Stimulated activated CD8-positive, alpha-beta memory T cell treated with anti-CD3 and anti-CD28 coated beads, Interleukin-15, amount 100 ng/mL, for 1 hour (primary cell): ENCODE results near the gene CARMIL1.
"Not testable (repeated sequence)": the region's sequence is repeated elsewhere in the genome, so short reads cannot be mapped to it uniquely, and the experiment has no call there.

Experiments
- DNase-seq: peaks from one replicate; pipeline ENCODE4 v3.0.0-alpha.2; 2020; ENCODE audit warnings: low read depth

CARMIL1 gene

GRCh38 chr6:25370178-25371036 lies 91.2 kb downstream of the CARMIL1 start:
- no peak for DNase-seq

DNA sequence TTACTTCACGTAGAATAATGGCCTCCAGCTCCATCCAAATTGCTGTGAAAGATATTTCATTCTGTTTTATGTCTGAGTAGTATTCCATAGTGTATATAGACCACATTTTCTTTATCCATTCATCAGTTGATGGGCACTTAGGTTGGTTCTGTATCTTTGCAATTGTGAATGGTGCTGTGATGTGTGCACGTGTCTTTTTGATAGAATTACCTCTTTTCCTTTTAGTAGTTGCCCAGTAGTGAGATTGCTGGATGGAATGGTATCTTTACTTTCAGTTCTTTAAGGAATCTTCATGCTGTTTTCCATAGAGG lies 91.8 kb downstream of the CARMIL1 start:
- no peak for DNase-seq

DNA sequence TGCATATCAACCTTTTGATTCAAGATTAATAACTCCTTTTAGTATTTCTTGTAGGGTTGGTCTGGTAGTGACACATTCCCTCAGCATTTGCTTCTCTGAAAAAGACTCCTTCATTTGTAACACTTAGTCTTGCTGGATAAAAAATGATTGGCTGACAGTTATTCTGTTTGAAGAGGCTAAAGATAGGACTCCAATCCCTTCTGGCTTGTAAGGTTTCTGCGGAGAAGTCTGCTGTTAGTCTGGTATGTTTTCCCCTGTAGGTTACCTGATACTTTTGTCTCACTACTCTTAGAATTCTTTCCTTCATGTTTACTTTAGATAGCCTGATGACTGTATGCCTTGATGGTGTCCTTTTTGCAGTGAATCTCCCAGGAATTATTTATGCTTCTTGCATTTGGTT lies 96.0 kb downstream of the CARMIL1 start:
- DNase-seq, result no peak

- DNase-seq, result no peak
Observed at GRCh38 chr6:25377664-25378063, 98.5 kb downstream of the CARMIL1 start.

DNA sequence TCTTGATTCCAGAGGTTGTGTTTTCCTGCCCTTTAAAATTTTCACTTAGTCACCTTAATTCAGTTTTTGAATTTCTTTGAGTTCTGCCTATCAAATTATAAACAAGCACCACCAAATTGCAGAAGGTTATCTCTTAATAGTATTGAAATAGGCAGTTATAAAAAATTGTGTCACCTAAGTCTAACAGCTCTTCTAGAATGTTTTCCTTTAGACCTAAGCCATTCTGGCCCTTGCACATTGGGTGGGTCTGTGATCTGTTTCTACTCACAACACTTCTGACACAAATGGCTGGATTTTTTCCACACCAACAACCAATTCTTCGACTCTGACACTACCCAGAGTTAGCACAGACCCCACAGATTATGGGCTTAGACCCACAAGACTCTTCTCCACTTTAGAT lies 101.9 kb downstream of the CARMIL1 start:
- no peak for DNase-seq

DNA sequence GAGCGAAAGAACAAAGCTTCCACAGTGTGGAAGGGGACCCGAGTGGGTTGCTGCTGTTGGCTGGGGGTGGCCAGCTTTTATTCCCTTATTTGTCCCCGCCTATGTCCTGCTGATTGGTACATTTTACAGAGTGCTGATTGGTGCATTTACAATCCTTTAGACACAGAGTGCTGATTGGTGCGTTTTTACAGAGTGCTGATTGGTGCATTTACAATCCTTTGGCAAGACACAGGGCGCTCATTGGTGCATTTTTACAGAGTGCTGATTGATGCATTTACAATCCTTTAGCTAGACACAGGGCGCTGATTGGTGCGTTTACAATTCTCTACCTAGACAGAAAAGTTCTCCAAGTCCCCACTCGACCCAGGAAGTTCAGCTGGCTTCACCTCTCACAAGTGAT lies 103.3 kb downstream of the CARMIL1 start:
- not testable (repeated sequence) for DNase-seq

GRCh38 chr6:25384234-25384633 lies 105.1 kb downstream of the CARMIL1 start:
- DNase-seq, result no peak

DNA sequence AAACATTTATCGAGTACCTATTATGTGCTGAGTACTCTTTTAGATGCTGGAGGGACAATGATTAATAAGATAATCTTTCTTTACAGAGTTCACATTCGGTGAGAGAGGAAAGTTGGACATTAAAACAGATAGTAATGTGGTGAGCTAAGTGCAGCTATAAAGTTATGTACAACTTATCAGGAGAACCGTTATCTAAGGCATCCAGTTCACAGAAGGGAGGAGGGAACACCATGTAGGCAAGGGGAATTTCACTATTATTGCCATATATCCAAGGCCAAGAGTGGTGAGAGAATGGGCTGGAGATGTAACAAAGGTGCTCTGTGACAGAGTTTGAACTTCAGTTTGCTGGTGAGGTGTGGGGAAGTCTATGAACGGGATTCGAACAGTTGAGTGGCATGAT lies 105.8 kb downstream of the CARMIL1 start:
- DNase-seq, result no peak

DNA sequence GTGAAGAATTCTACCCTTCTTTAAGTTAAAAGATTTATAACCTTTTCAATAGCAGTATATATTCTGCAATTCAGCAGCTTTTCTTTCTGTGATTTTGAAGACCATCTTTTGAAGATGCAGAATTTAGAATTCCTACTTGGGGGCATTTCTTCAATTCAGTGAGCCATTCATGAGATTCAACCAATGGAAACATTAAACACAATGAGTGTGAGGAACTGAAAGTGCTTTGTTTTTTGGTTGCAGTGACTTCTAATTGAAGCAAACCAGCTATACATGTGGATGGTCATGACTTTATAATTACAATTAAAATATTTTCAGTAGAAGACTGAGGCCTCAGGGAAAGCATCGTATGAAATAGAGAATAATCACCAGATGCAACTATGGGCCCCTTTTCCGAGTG lies 108.3 kb downstream of the CARMIL1 start:
- no peak for DNase-seq

GRCh38 chr6:25387911-25388310 lies 108.7 kb downstream of the CARMIL1 start:
- no peak for DNase-seq

DNA sequence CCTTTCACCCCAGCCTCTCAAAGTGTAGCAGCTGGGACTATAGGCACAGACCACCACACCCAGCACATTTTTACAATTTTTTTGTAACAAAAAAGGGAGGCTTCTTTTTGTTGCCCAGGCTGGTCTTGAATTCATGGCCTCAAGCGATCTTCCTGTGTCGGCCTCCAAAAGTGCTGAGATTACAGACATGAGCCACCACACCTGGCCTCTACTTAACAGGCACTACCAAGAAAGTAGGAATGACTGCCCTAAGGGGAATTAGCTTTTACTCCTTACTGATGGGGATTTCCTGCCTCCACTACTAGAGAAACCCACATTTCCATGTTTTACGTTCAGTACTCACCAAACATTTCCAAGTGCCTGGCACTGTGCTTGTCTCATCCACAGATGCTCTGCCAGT lies 109.6 kb downstream of the CARMIL1 start:
- no peak for DNase-seq

DNA sequence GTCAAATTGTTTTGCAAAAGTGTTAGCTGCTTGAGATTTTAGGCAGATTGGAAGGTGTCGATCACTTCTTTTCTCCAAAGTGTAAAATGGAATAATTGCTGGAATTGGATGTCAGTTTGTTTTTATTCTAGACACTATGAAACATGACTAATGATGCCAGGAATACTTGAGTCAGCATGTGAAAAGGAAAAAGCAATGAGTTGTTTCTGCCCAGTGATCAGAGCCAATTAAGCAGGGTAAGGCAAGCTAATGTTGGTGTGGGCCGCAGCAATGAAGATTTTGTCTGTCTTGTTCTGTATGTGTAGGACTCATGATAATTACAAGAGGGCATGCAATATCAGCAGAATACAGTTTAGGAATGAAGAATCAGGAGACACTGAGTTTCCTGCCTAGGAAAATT lies 110.3 kb downstream of the CARMIL1 start:
- DNase-seq, result no peak

DNA sequence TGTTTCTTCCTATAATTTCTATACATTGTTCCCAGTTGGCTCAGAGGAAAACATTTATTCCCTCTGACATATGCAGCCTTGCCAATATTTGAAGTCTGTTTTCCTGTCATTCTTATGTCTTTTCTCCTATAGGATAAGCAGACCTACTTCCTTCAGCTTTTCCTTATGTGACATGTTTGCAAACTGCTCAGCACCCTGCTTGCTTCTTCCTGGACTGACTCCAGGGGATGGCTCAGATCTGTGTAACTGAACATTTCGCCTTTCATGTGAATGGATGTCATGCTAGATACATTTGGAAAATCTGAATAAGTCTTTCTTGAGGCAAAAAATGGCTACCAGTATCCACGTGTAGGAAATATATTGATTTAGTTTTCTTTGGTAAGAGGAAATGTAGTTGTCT lies 113.2 kb downstream of the CARMIL1 start:
- DNase-seq, result no peak

DNA sequence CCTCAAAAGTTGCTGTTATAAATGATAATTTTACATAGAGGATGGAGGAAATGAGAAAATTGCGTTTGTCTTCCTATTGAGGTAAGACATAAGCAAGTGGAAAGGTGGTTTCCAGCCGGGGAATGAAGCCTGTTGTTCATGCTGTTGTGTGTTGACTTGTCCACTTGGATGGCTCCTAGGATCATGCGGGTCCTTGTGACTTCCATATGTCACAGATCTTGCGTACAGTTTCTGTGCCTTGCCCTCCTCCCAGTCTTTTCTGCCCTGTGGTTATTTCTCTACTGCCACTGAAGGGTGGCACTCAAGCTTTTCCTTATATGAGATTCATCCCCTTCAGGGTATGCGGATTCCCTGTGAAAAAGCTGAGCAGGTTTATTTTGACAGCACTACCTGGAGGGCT lies 116.6 kb downstream of the CARMIL1 start:
- no peak for DNase-seq

DNA sequence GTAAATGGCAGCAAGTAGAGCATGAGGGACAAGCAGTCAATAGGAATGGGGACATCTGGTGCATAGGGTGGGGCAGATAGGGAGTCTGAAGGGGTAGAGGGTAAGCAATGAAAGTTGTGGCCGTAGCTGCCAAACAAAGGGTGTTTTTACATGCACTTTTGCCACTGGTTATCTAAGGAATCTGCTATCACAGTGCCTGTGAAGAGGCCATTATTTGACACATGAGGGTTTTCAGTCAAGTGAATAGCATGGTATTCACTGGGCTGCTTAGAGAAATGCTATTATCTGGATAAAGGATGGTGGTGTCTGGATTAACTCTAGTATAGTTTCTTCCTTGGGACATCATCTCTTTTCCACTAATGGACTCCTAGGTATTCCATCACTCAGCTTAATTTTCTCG lies 118.2 kb downstream of the CARMIL1 start:
- no peak for DNase-seq

DNA sequence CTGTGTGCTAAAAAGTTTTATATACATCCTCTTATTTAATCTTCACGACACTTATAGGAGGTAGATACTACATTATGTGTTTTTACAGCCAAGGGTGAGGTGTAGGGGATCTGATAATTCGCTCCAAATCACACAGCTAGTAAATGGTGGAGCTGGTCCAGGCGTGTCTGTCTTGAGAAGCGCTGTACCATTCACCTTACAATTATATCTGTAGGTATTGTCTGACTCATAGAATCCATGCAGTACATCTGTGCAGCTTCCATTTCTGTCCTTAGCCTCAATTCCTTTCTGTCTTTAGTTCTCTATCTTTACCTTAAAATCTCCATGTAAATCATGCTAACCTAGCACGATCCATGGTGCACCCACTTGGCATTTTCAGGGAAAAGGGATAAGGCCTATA lies 120.7 kb downstream of the CARMIL1 start:
- DNase-seq, result no peak

- no peak for DNase-seq
Observed at GRCh38 chr6:25401711-25402110, 122.5 kb downstream of the CARMIL1 start.

- no peak for DNase-seq
Observed at GRCh38 chr6:25402125-25402524, 123.0 kb downstream of the CARMIL1 start.

- no peak for DNase-seq
Observed at GRCh38 chr6:25403150-25403549, 124.0 kb downstream of the CARMIL1 start.

GRCh38 chr6:25404091-25404490 lies 124.9 kb downstream of the CARMIL1 start:
- DNase-seq, result no peak

GRCh38 chr6:25404693-25405169 lies 125.6 kb downstream of the CARMIL1 start:
- no peak for DNase-seq

GRCh38 chr6:25405442-25405841 lies 126.3 kb downstream of the CARMIL1 start:
- no peak for DNase-seq

DNA sequence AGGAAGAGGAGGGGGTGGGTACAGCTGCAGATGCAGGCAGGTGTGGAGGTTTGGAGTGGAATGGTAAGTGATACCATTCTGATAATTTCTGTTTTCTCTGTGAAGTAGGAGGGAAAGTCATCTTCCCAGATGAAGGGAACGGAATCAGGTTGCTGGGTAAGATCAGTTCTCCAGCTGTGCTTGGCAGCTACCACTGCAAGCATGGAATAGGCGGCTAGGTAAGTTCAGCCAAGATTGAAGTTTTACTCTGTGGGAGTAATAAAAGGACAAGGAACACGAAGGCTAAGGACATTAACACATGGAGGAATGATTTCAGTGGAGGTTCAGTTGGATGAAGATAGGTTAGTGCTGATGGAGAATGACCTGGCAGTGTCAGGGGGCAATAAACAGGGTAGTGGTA lies 128.3 kb downstream of the CARMIL1 start:
- no peak for DNase-seq

- DNase-seq, result no peak
Observed at GRCh38 chr6:25410102-25410501, 130.9 kb downstream of the CARMIL1 start.
